ENCODE data around the gene RSRP1. TPM values are rescaled to one million over a fixed set of nuclear protein-coding genes. Genes with fewer than 3 reads are reported as not detected.
A peak's percentile ranks its signal among the peaks of the same experiment; 100 is the strongest.
"Not testable (repeated sequence)": the region's sequence is repeated elsewhere in the genome, so short reads cannot be mapped to it uniquely, and the experiment has no call there.

Gene RSRP1
- 100 to 1,000 TPM; 470 to 494 TPM for total RNA-seq
- polyA plus RNA-seq = 10 to 100 TPM; 33.1 to 57.5 TPM

- no peaks in the 10 kb centered on the region for H3K27me3 ChIP-seq (ENCODE audit: insufficient read depth, low read length)
- peaks cover 45% of the 10 kb centered on the region for H3K4me1 ChIP-seq (ENCODE audit: insufficient read depth, low read length)
- peaks cover 25 to 66% (median 39%) of the 10 kb centered on the region in 4 donors for H3K4me1 Mint-ChIP-seq
- H3K4me3 Mint-ChIP-seq = peak within 1 kb of the TSS; percentile 96 to 100 (median 98)
- peaks cover 0 to 2% of the 10 kb centered on the region in 2 donors for H3K27me3 Mint-ChIP-seq
- H3K36me3 ChIP-seq (ENCODE audit: insufficient read depth, low read length) = peaks cover 36% of the 10 kb centered on the region
- POLR2A ChIA-PET (ENCODE audit: partially characterized antibody) = interaction anchor here (0.5 to 2.9 kb wide), 28 partner anchors 8 to 1224 kb away, joined by 3 to 109 read pairs (median 4); partner anchors contain the start of genes MACO1, MTFR1L, STMN1 and STPG1
- H3K36me3 Mint-ChIP-seq = peaks cover 47 to 58% of the 10 kb centered on the region in 2 donors
- peak within 1 kb of the TSS; percentile 89 to 98 for H3K4me3 ChIP-seq (ENCODE audit: low read length in 2 of 2)
- H3K27ac Mint-ChIP-seq = peak within 1 kb of the TSS; percentile 99 to 100 (median 100)
- peak; percentile 99 to 100 (median 99) for DNase-seq
- H3K9me3 Mint-ChIP-seq = peaks cover 0 to 20% (median 0%) of the 10 kb centered on the region in 8 donors
- no peaks in the 10 kb centered on the region for H3K9me3 ChIP-seq (ENCODE audit: control insufficient read depth in 1 of 2, low read length in 2 of 2)
- intact Hi-C loops (cut with micrococcal nuclease) = loop anchor here (1.0 to 10.0 kb wide), 7 partner anchors 8 to 1266 kb away; partner anchors contain the start of genes MACO1, SRSF10, SYF2 and TMEM50A
- peak within 1 kb of the TSS; percentile 97 for H3K27ac ChIP-seq (ENCODE audit: low read depth, low read length)
- CTCF ChIA-PET (ENCODE audit: partially characterized antibody) = interaction anchor here (2.1 kb wide), 1 partner anchor 15 kb away, joined by 6 read pairs; the partner anchor contains the start of gene SYF2
Measured at GRCh38 chr1:25247024-25247828, at the start of gene RSRP1. TSS of gene RSRP1 (minus strand) at chr1:25247454. CDS start at chr1:25246963, 491 bp downstream.

DNA sequence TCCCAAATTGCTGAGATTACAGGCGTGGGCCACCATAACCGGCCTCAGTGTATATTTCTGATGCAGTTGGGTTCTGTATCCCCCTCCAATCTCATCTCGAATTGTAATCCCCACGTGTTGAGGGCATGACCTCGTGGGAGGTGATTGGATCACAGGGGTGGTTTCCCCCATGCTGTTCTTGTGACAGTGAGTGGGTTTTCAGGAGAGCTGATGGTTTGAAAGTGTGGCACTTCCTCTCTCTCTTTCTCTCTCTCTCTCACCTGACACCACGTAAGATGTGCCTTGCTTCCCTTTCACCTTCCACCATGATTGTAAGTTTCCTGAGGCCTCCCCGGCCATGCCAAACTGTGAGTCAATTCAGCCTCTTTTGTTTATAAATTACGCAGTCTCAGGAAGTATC lies 49.2 kb upstream of the RSRP1 start:
- POLR2A ChIA-PET (ENCODE audit: partially characterized antibody); intact Hi-C loops (cut with micrococcal nuclease); H3K4me1 Mint-ChIP-seq; H3K36me3 Mint-ChIP-seq; H3K27ac ChIP-seq (ENCODE audit: low read depth, low read length); H3K27me3 Mint-ChIP-seq; H3K9me3 Mint-ChIP-seq; CTCF ChIA-PET (ENCODE audit: partially characterized antibody); H3K27ac Mint-ChIP-seq; H3K27me3 ChIP-seq (ENCODE audit: insufficient read depth, low read length); H3K4me1 ChIP-seq (ENCODE audit: insufficient read depth, low read length); H3K4me3 ChIP-seq (ENCODE audit: low read length in 2 of 2); H3K4me3 Mint-ChIP-seq; H3K36me3 ChIP-seq (ENCODE audit: insufficient read depth, low read length); H3K9me3 ChIP-seq (ENCODE audit: control insufficient read depth in 1 of 2, low read length in 2 of 2); DNase-seq: not testable (repeated sequence)

DNA sequence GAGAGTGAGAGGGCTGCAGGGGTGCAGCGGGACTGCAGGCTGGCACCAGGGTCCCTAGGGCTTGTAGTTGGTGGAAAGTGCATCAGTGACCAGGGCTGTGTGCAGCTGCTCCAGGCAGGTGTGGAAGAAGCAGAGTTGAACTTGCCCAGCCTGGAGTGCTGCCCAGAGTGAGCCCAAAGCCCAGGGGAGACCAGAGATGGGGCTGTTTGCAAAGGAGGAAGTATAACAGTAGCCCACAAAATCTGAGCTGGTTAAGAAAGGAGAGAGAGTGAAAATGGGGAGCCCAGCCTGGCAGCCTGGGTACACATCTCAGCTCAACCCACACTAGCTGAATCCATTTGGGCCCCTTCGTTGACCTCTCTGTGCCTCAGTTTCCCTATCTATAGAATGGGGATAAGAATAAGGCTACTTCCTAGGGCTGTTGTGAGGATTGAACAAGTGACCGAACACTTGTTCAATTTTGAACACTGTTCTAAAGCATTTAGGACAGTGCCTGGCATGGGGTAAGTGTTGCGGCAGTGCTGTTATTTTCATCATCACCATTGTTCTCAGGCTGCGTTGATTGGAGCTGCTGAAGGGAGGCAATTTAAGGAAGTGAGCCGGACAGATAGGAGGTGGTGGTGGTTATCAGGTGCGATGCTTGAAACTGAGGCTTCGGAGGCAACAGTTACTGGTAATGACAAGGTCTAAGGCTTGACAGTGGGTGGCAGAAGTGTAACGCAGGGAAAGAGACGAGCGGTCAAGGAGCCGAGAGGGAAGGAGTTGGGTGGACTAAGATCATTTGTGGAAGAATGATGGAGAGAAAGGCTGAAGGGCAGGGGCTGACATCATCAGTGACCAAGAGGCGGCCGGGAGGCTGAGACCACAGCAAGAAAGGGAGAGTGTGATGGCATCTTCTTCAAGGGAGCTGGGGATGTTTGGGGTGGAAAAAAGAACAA lies 47.9 kb upstream of the RSRP1 start:
- H3K9me3 ChIP-seq (ENCODE audit: control insufficient read depth in 1 of 2, low read length in 2 of 2); H3K27me3 ChIP-seq (ENCODE audit: insufficient read depth, low read length); H3K36me3 Mint-ChIP-seq; H3K4me3 ChIP-seq (ENCODE audit: low read length in 2 of 2); H3K4me1 Mint-ChIP-seq; H3K27me3 Mint-ChIP-seq; H3K9me3 Mint-ChIP-seq; H3K4me1 ChIP-seq (ENCODE audit: insufficient read depth, low read length); CTCF ChIA-PET (ENCODE audit: partially characterized antibody); intact Hi-C loops (cut with micrococcal nuclease); DNase-seq; H3K27ac ChIP-seq (ENCODE audit: low read depth, low read length); POLR2A ChIA-PET (ENCODE audit: partially characterized antibody); H3K36me3 ChIP-seq (ENCODE audit: insufficient read depth, low read length): not testable (repeated sequence)
- H3K27ac Mint-ChIP-seq = peak overlapping the region in 1 of 7 donors; percentile 41
- peak overlapping the region in 1 of 8 donors; percentile 7 for H3K4me3 Mint-ChIP-seq

GRCh38 chr1:25293426-25293825 lies 46.2 kb upstream of the RSRP1 start:
- H3K36me3 ChIP-seq (ENCODE audit: insufficient read depth, low read length); H3K27ac ChIP-seq (ENCODE audit: low read depth, low read length); H3K27me3 Mint-ChIP-seq; H3K4me3 ChIP-seq (ENCODE audit: low read length in 2 of 2); H3K9me3 Mint-ChIP-seq; H3K27me3 ChIP-seq (ENCODE audit: insufficient read depth, low read length); H3K27ac Mint-ChIP-seq; POLR2A ChIA-PET (ENCODE audit: partially characterized antibody); H3K9me3 ChIP-seq (ENCODE audit: control insufficient read depth in 1 of 2, low read length in 2 of 2); CTCF ChIA-PET (ENCODE audit: partially characterized antibody); intact Hi-C loops (cut with micrococcal nuclease); H3K4me1 ChIP-seq (ENCODE audit: insufficient read depth, low read length); DNase-seq; H3K4me3 Mint-ChIP-seq; H3K36me3 Mint-ChIP-seq; H3K4me1 Mint-ChIP-seq: not testable (repeated sequence)

- H3K4me3 ChIP-seq (ENCODE audit: low read length in 2 of 2); POLR2A ChIA-PET (ENCODE audit: partially characterized antibody); H3K4me3 Mint-ChIP-seq; H3K27ac Mint-ChIP-seq; H3K4me1 ChIP-seq (ENCODE audit: insufficient read depth, low read length); H3K27me3 ChIP-seq (ENCODE audit: insufficient read depth, low read length); intact Hi-C loops (cut with micrococcal nuclease); H3K36me3 ChIP-seq (ENCODE audit: insufficient read depth, low read length); CTCF ChIA-PET (ENCODE audit: partially characterized antibody); H3K27ac ChIP-seq (ENCODE audit: low read depth, low read length); H3K9me3 ChIP-seq (ENCODE audit: control insufficient read depth in 1 of 2, low read length in 2 of 2); H3K36me3 Mint-ChIP-seq; H3K4me1 Mint-ChIP-seq; H3K27me3 Mint-ChIP-seq; H3K9me3 Mint-ChIP-seq: not testable (repeated sequence)
- peak in 1 of 5 donors; percentile 2 for DNase-seq
Measured at GRCh38 chr1:25290043-25290442, 42.8 kb upstream of the RSRP1 start.

- H3K9me3 Mint-ChIP-seq; H3K4me1 ChIP-seq (ENCODE audit: insufficient read depth, low read length); H3K36me3 ChIP-seq (ENCODE audit: insufficient read depth, low read length); CTCF ChIA-PET (ENCODE audit: partially characterized antibody); H3K27me3 Mint-ChIP-seq; H3K4me3 ChIP-seq (ENCODE audit: low read length in 2 of 2); DNase-seq; H3K27ac Mint-ChIP-seq; H3K9me3 ChIP-seq (ENCODE audit: control insufficient read depth in 1 of 2, low read length in 2 of 2); H3K27ac ChIP-seq (ENCODE audit: low read depth, low read length); H3K4me1 Mint-ChIP-seq; H3K4me3 Mint-ChIP-seq; H3K27me3 ChIP-seq (ENCODE audit: insufficient read depth, low read length); POLR2A ChIA-PET (ENCODE audit: partially characterized antibody); H3K36me3 Mint-ChIP-seq: not testable (repeated sequence)
- intact Hi-C loops (cut with micrococcal nuclease) = loop anchor here (5.0 kb wide), 1 partner anchor 119 kb away; no protein-coding TSS in a partner anchor
Measured at GRCh38 chr1:25288573-25289101, 41.4 kb upstream of the RSRP1 start.

DNA sequence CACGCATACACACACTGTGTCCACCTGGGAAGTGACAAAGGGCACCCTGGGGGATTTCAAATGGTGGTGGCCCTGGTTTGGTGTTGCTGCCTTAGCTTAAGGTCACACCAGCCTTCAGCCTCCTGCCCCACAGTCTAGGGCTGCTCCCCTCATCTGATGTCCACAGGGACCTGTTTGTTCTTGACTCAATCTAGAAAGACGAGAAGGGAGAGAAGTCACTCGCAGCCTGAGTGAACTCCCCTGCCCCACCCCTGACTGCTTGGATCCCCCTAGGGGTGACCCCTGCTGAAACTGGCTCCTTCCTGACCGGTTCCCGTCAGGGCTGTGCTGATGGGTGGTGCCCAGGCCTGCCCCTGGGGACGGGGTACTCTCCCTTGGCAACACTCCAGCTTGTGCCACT lies 39.9 kb upstream of the RSRP1 start:
- H3K27ac ChIP-seq (ENCODE audit: low read depth, low read length); CTCF ChIA-PET (ENCODE audit: partially characterized antibody); H3K4me1 Mint-ChIP-seq; H3K27me3 ChIP-seq (ENCODE audit: insufficient read depth, low read length); H3K9me3 ChIP-seq (ENCODE audit: control insufficient read depth in 1 of 2, low read length in 2 of 2); H3K36me3 Mint-ChIP-seq; H3K27me3 Mint-ChIP-seq; H3K4me1 ChIP-seq (ENCODE audit: insufficient read depth, low read length); H3K4me3 Mint-ChIP-seq; POLR2A ChIA-PET (ENCODE audit: partially characterized antibody); H3K36me3 ChIP-seq (ENCODE audit: insufficient read depth, low read length); H3K4me3 ChIP-seq (ENCODE audit: low read length in 2 of 2); DNase-seq; H3K9me3 Mint-ChIP-seq: not testable (repeated sequence)
- H3K27ac Mint-ChIP-seq = peak overlapping the region in 1 of 7 donors; percentile 41
- intact Hi-C loops (cut with micrococcal nuclease) = loop anchor here (5.0 kb wide), 1 partner anchor 120 kb away; no protein-coding TSS in a partner anchor
